IMR-90 (cell line): ENCODE data around the gene ARHGEF9. TPM values are rescaled to one million over a fixed set of nuclear protein-coding genes. Genes with fewer than 3 reads are reported as not detected.

Experiments
- ATAC-seq: fragments of 200-7000 bp; cut with Tn5 transposase; 2 replicates; pipeline ENCODE4 v1.9.1; 2020; ENCODE audit warnings: low read depth, mild to moderate bottlenecking, moderate library complexity
- BruUV-seq: library from RNA; stranded (reverse); fragments of 400-500 nt; replicated peaks from 2 replicates; lab custom pipeline; 2021; lab: Mats Ljungman, UMichigan
- CTCF ChIA-PET: fragments of 300-600 bp; formaldehyde crosslinking; extraction: SDS; loops from one replicate; lab custom pipeline; 2021; ENCODE audit warnings: antibody characterized with exemption; lab: Yijun Ruan, JAX
- POLR2A ChIA-PET: fragments of 300-600 bp; sonication (Branson Sonifier 250); formaldehyde crosslinking; loops from one replicate; lab custom pipeline; 2022; ENCODE audit warnings: antibody characterized with exemption; ENCODE audit not compliant: unreplicated experiment; lab: Charles Lee
- DNase-seq: peaks from one replicate; pipeline ENCODE4 v3.0.0; 2013
- H2AFZ ChIP-seq: replicated peaks from 2 replicates; pipeline ENCODE3; 2013; ENCODE audit warnings: low read length, mild to moderate bottlenecking; ENCODE audit not compliant: poor library complexity
- H2AK5ac ChIP-seq: 2 replicates; pipeline ENCODE4 v1.6.1; 2013; ENCODE audit warnings: low read depth, low read length, inconsistent platforms
- H2AK9ac ChIP-seq: replicated peaks from 2 replicates; pipeline ENCODE3; 2013; ENCODE audit warnings: mild to moderate bottlenecking, low read depth, low read length, moderate library complexity; ENCODE audit not compliant: poor library complexity
- H2BK120ac ChIP-seq: 2 replicates; pipeline ENCODE4 v1.6.1; 2013; ENCODE audit warnings: low read depth, low read length, inconsistent platforms
- H2BK15ac ChIP-seq: 3 replicates; pipeline ENCODE4 v1.6.1; 2013; ENCODE audit warnings: low read depth, low read length, inconsistent platforms
- H2BK20ac ChIP-seq: 2 replicates; pipeline ENCODE4 v1.6.1; 2013; ENCODE audit warnings: low read depth, mild to moderate bottlenecking, inconsistent platforms, low read length, moderate library complexity
- H2BK5ac ChIP-seq: 2 replicates; pipeline ENCODE4 v1.6.1; 2013; ENCODE audit warnings: mild to moderate bottlenecking, low read depth, low read length, inconsistent platforms; ENCODE audit not compliant: poor library complexity, severe bottlenecking
- H3K14ac ChIP-seq: replicated peaks from 2 replicates; pipeline ENCODE4 v1.6.1; 2013; ENCODE audit warnings: low read depth, low read length, inconsistent platforms
- H3K18ac ChIP-seq: 2 replicates; pipeline ENCODE4 v1.6.1; 2013; ENCODE audit warnings: low read depth, low read length, control low read depth
- H3K23ac ChIP-seq: 2 replicates; pipeline ENCODE4 v1.6.1; 2013; ENCODE audit warnings: low read depth, low read length, inconsistent platforms
- H3K27ac ChIP-seq: 2 replicates; pipeline ENCODE4 v1.5.1; 2013; ENCODE audit warnings: mild to moderate bottlenecking, control low read depth, low read length; ENCODE audit not compliant: insufficient read depth
- H3K27me3 ChIP-seq: 2 replicates; pipeline ENCODE4 v1.6.1; 2013; ENCODE audit warnings: low read length; ENCODE audit not compliant: control insufficient read depth, insufficient read depth
- H3K36me3 ChIP-seq: 2 replicates; pipeline ENCODE4 v1.6.1; 2013; ENCODE audit warnings: low read length, mixed read lengths; ENCODE audit not compliant: control insufficient read depth, insufficient read depth
- H3K4ac ChIP-seq: 2 replicates; pipeline ENCODE4 v1.6.1; 2013; ENCODE audit warnings: low read depth, low read length, inconsistent platforms
- H3K4me1 ChIP-seq: 2 replicates; pipeline ENCODE4 v1.6.1; 2013; ENCODE audit warnings: low read length, mixed read lengths; ENCODE audit not compliant: control insufficient read depth, insufficient read depth
- H3K4me2 ChIP-seq: 2 replicates; pipeline ENCODE4 v1.6.1; 2013; ENCODE audit warnings: low read depth, mild to moderate bottlenecking, control low read depth, low read length, moderate library complexity
- H3K4me3 ChIP-seq: 2 replicates; pipeline ENCODE4 v1.5.1; 2013; ENCODE audit warnings: low read depth, mild to moderate bottlenecking, control low read depth, low read length, moderate library complexity; ENCODE audit not compliant: insufficient read depth
- H3K56ac ChIP-seq: 2 replicates; pipeline ENCODE4 v1.6.1; 2013; ENCODE audit warnings: low read length, inconsistent platforms; ENCODE audit not compliant: insufficient read depth; ENCODE audit errors: extremely low read depth
- H3K79me1 ChIP-seq, 2 experiments: 2 replicates each; pipeline ENCODE4 v1.6.1; 2013; ENCODE audit warnings: low read length in 2 of 2, inconsistent platforms in 1 of 2, low read depth in 1 of 2
- H3K9ac ChIP-seq: 2 replicates; pipeline ENCODE4 v1.6.1; 2013; ENCODE audit warnings: low read depth, low read length, control low read depth
- H3K9me1 ChIP-seq: 2 replicates; pipeline ENCODE4 v1.6.1; 2013; ENCODE audit warnings: low read length, inconsistent platforms; ENCODE audit not compliant: insufficient read depth
- H3K9me3 ChIP-seq: 2 replicates; pipeline ENCODE4 v1.6.1; 2013; ENCODE audit warnings: low read length; ENCODE audit not compliant: control insufficient read depth, insufficient read depth
- H4K20me1 ChIP-seq: 2 replicates; pipeline ENCODE4 v1.6.1; 2013; ENCODE audit warnings: low read length, inconsistent platforms; ENCODE audit not compliant: insufficient read depth
- H4K5ac ChIP-seq: 2 replicates; pipeline ENCODE4 v1.6.1; 2013; ENCODE audit warnings: mild to moderate bottlenecking, low read depth, low read length, control low read depth
- H4K8ac ChIP-seq, 2 experiments: 2 replicates each; pipeline ENCODE4 v1.6.1; 2013; ENCODE audit warnings: low read depth in 2 of 2, low read length in 2 of 2, control low read depth in 1 of 2, inconsistent platforms in 1 of 2
- H4K91ac ChIP-seq: 2 replicates; pipeline ENCODE4 v1.6.1; 2013; ENCODE audit warnings: low read depth, low read length, inconsistent platforms; ENCODE audit not compliant: insufficient read depth
- CHD1 ChIP-seq: IDR thresholded peaks from 2 replicates; pipeline ENCODE4 v1.6.1; 2012; ENCODE audit warnings: low read depth, low read length, improper control_type of control experiment
- CTCF ChIP-seq: conservative IDR thresholded peaks from 2 replicates; pipeline ENCODE4 v1.5.1; 2012; ENCODE audit warnings: mild to moderate bottlenecking, low read depth, low read length, improper control_type of control experiment
- FOS ChIP-seq: fragments of 150-350 bp; IDR thresholded peaks from 2 replicates; pipeline ENCODE4 v1.6.1; 2016; ENCODE audit warnings: low read depth, low read length
- MAFK ChIP-seq: IDR thresholded peaks from 2 replicates; pipeline ENCODE4 v1.6.1; 2012; ENCODE audit warnings: low read depth, low read length, improper control_type of control experiment
- MAZ ChIP-seq: IDR thresholded peaks from 2 replicates; pipeline ENCODE4 v1.6.1; 2012; ENCODE audit warnings: low read depth, mild to moderate bottlenecking, low read length, improper control_type of control experiment, moderate library complexity, borderline replicate concordance
- MXI1 ChIP-seq: IDR thresholded peaks from 2 replicates; pipeline ENCODE4 v1.6.1; 2012; ENCODE audit warnings: low read depth, mild to moderate bottlenecking, low read length, moderate library complexity, borderline replicate concordance
- RAD21 ChIP-seq: IDR thresholded peaks from 2 replicates; pipeline ENCODE4 v1.6.1; 2012; ENCODE audit warnings: low read length, improper control_type of control experiment
- SMC3 ChIP-seq: fragments of 150-350 bp; IDR thresholded peaks from 2 replicates; pipeline ENCODE4 v1.6.1; 2016; ENCODE audit warnings: low read depth, mild to moderate bottlenecking, antibody characterized with exemption, low read length, moderate library complexity
- WGBS, 2 experiments: methylation state at CpG; one replicate each; pipeline versions ENCODE4 v1.1.5 to v1.1.7; 2013; ENCODE audit warnings: missing lambda C conversion rate in 2 of 2; ENCODE audit not compliant: insufficient read length in 1 of 2; ENCODE audit errors: extremely low coverage in 2 of 2; 5-methylcytosine and 5-hydroxymethylcytosine counted together
- dilution Hi-C: fragments of 300-500 bp; cut with HindIII; formaldehyde crosslinking; loops from one replicate; pipeline ENCODE4 v1.14.3; 2018; ENCODE audit warnings: low sequenced_read_pairs; ENCODE audit not compliant: unreplicated experiment
- in situ Hi-C: fragments of 300-500 bp; cut with MboI; formaldehyde crosslinking; loops from 3 replicates; pipeline ENCODE4 v1.14.3; 2019; ENCODE audit warnings: low sequenced_read_pairs, inconsistent platforms, mixed read lengths
- intact Hi-C: fragments of 100-400 bp; cut with micrococcal nuclease; formaldehyde crosslinking; loops from 2 replicates; pipeline ENCODE4 v1.10.0; 2022
- polyA plus RNA-seq, 3 experiments: library from polyadenylated mRNA; depleted of rRNA; stranded (reverse); fragments of >200 nt; gene quantifications; 2 replicates each; pipeline ENCODE4 v1.2.3, GENCODE V29; 2012; ENCODE audit warnings: low replicate concordance in 1 of 3
- total RNA-seq: library from RNA; depleted of rRNA; stranded (reverse); fragments of >200 nt; gene quantifications from 2 replicates; pipeline ENCODE4 v1.2.3, GENCODE V29; 2012

ARHGEF9 gene
- total and polyA plus RNA-seq, 2 of the 4 experiments (the other 2 are of a cell fraction), result 7.1 to 11.8 TPM

GRCh38 chrX:63737131-63737921 lies 47.7 kb downstream of the ARHGEF9 start:
- Histone ChIP-seq H3K79me1 (no peaks in the 10 kb centered on the region), H3K56ac (no peak overlapping the region), H2AFZ (no peak overlapping the region), H4K91ac (no peak overlapping the region), H3K4me1 (peaks cover 2% of the 10 kb centered on the region; the same call in 1 of the 2 replicates), H3K23ac (no peak overlapping the region), H3K9ac (no peak overlapping the region), H2BK15ac (no peak overlapping the region), H2BK120ac (no peak overlapping the region), H3K4ac (no peak overlapping the region), H2AK9ac (no peak overlapping the region), H4K20me1 (no peaks in the 10 kb centered on the region), H3K4me3 (no peak overlapping the region), H3K9me1 (no peaks in the 10 kb centered on the region), H3K27me3 (peaks cover 3% of the 10 kb centered on the region; the same call in 1 of the 2 replicates), H4K8ac (no peak overlapping the region), H3K27ac (no peak overlapping the region), H2AK5ac (no peak overlapping the region), H3K4me2 (no peak overlapping the region), H2BK20ac (no peak overlapping the region), H3K9me3 (no peaks in the 10 kb centered on the region), H3K14ac (no peak overlapping the region), H4K5ac (no peak overlapping the region), H3K18ac (no peak overlapping the region), H2BK5ac (no peak overlapping the region), H3K36me3 (no peaks in the 10 kb centered on the region)
- intact Hi-C loops, result loop anchor here (10.0 kb wide), 1 partner anchor 83 kb away; no protein-coding TSS in a partner anchor
- TF ChIP-seq FOS (no peak), RAD21 (no peak), SMC3 (no peak), MAZ (no peak), CHD1 (no peak), MAFK (no peak), CTCF (no peak), MXI1 (no peak)
- BruUV-seq, result no TSS peak
- ChIA-PET POLR2A (no interaction called here), CTCF (no interaction called here)
- 71% methylated on average over 1 of the region's 3 CpGs; no CpG with 5 or more reads in 1 of the 2 experiments for WGBS, 2 experiments
- dilution Hi-C loops, result no loop called here
- in situ Hi-C loops, result no loop called here
- ATAC-seq (no peak), DNase-seq (no peak)
